Measurements from ENCODE around the gene LINC00237.

DNA sequence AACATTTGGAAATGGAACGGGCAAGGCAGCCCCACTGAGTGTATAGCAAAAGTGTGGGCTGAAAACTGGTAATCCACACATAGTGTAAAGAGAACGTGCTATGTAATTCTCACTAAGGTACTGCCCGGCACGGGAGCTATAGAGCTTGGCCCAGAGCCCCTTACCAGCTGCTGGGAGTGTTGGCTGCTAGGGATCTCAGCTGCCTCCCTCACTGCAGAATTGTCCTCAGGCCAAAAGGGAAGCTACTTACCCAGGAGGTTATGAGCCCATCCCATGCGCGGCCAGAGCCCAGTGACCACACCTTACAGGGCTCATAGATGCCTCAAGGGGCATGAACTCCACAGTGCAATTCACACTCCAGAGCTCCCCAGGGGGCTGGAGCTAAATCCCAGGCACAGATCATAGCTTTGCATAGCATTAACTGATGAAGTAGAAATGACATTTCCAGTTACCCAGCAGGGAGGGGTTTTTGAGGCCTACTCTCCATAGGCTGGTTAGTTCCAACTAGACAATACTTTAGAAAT lies 56.8 kb downstream of the LINC00237 start:
- TF ChIP-seq, protein P1, sequence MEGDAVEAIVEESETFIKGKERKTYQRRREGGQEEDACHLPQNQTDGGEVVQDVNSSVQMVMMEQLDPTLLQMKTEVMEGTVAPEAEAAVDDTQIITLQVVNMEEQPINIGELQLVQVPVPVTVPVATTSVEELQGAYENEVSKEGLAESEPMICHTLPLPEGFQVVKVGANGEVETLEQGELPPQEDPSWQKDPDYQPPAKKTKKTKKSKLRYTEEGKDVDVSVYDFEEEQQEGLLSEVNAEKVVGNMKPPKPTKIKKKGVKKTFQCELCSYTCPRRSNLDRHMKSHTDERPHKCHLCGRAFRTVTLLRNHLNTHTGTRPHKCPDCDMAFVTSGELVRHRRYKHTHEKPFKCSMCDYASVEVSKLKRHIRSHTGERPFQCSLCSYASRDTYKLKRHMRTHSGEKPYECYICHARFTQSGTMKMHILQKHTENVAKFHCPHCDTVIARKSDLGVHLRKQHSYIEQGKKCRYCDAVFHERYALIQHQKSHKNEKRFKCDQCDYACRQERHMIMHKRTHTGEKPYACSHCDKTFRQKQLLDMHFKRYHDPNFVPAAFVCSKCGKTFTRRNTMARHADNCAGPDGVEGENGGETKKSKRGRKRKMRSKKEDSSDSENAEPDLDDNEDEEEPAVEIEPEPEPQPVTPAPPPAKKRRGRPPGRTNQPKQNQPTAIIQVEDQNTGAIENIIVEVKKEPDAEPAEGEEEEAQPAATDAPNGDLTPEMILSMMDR (IDR thresholded peaks at IDR 0.05 in 8 of 11, conservative IDR thresholded peaks at IDR 0.05 in 3 of 11) = no peak
- TF ChIP-seq POLR2AphosphoS5 (IDR thresholded peaks at IDR 0.05) (no peak), POLR2A (IDR thresholded peaks at IDR 0.05) (no peak)
